GM19452 (cell line): ENCODE measurements around the gene GATA3.

Experiments used
- ATAC-seq: cut with Tn5 transposase; IDR thresholded peaks from one replicate; pipeline ENCODE4 v1.9.1; 2021; ENCODE audit not compliant: unreplicated experiment

The GATA3 gene

GRCh38 chr10:8037941-8038894 lies 16.3 kb upstream of the GATA3 start:
- ATAC-seq, result no peak

GRCh38 chr10:8039321-8039881 lies 15.1 kb upstream of the GATA3 start:
- no peak for ATAC-seq

- ATAC-seq, result no peak
Measured at GRCh38 chr10:8040651-8041050, 13.8 kb upstream of the GATA3 start.

- no peak for ATAC-seq
Measured at GRCh38 chr10:8041284-8041991, 13.1 kb upstream of the GATA3 start.

- ATAC-seq, result no peak
Measured at GRCh38 chr10:8041992-8042720, 12.3 kb upstream of the GATA3 start.

GRCh38 chr10:8042721-8043568 lies 11.5 kb upstream of the GATA3 start:
- no peak for ATAC-seq

GRCh38 chr10:8043569-8044306 lies 10.8 kb upstream of the GATA3 start:
- no peak for ATAC-seq

GRCh38 chr10:8044331-8044907 lies 10.1 kb upstream of the GATA3 start:
- no peak for ATAC-seq

- no peak for ATAC-seq
Measured at GRCh38 chr10:8044908-8045725, 9.4 kb upstream of the GATA3 start.

- no peak for ATAC-seq
Measured at GRCh38 chr10:8045726-8046494, 8.6 kb upstream of the GATA3 start.

GRCh38 chr10:8047452-8048280 lies 6.8 kb upstream of the GATA3 start:
- ATAC-seq, result no peak

GRCh38 chr10:8048281-8049008 lies 6.0 kb upstream of the GATA3 start:
- ATAC-seq, result no peak

- ATAC-seq, result no peak
Measured at GRCh38 chr10:8049045-8049864, 5.2 kb upstream of the GATA3 start.

- no peak for ATAC-seq
Measured at GRCh38 chr10:8049865-8050555, 4.5 kb upstream of the GATA3 start.
